ENCODE measurements around the gene MACF1.

Gene MACF1

DNA sequence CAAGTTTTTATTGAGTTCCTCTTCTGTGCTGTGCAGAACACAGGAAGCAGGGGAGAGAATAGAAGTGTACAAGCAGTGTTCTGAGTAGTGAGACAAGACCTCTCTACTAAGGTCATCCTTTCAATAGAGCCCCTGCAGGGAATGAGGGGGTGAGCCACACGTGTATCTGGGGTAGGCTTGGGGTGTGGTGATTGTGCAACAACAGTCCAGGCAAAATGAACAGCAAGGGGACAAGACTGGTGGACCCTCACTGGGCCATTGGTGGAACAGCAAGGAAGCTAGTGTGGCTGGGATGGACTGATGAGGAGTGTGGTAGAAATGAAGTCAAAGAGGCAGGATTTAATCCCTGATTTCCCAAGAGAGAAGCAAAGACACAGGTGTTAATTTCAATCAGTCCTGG lies 278.8 kb downstream of the MACF1 start:
- H3K9me3 ChIP-seq (ENCODE audit: control insufficient read depth, low read length): no peaks in the 10 kb centered on the region
- H3K36me3 ChIP-seq (ENCODE audit: control insufficient read depth, insufficient read depth, low read length): peaks cover 78% of the 10 kb centered on the region
- no peak overlapping the region for H3K4me3 ChIP-seq (ENCODE audit: insufficient read depth, low read depth, low read length, poor library complexity, severe bottlenecking)
- DNase-seq: no peak
- no peaks in the 10 kb centered on the region for H3K27me3 ChIP-seq (replicated peaks; ENCODE audit: control insufficient read depth, insufficient read depth, low read length, poor library complexity, severe bottlenecking)
- H3K4me1 ChIP-seq (ENCODE audit: control insufficient read depth, insufficient read depth, low read length, poor library complexity, severe bottlenecking): no peaks in the 10 kb centered on the region
- no peak overlapping the region for H3K27ac ChIP-seq (ENCODE audit: insufficient read depth, low read length, poor library complexity, severe bottlenecking)

DNA sequence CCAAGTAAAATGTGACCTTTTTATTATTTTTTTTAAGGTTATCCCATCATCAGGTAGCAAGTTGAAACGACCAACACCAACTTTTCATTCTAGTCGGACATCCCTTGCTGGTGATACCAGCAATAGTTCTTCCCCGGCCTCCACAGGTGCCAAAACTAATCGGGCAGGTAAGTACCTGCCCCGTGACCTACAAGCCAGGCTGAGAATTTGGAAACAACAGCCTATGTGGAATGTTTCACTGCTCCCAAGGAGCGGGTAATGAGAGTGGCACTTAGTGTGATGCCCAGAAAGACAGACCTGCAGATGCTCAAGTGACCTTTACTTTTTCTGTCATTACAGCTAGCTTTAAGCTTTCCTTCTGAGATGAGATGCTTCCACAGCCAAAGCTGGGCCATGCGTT lies 280.1 kb downstream of the MACF1 start:
- H3K4me3 ChIP-seq (ENCODE audit: insufficient read depth, low read depth, low read length, poor library complexity, severe bottlenecking): no peak overlapping the region
- no peaks in the 10 kb centered on the region for H3K27me3 ChIP-seq (replicated peaks; ENCODE audit: control insufficient read depth, insufficient read depth, low read length, poor library complexity, severe bottlenecking)
- DNase-seq: no peak
- H3K9me3 ChIP-seq (ENCODE audit: control insufficient read depth, low read length): no peaks in the 10 kb centered on the region
- H3K4me1 ChIP-seq (ENCODE audit: control insufficient read depth, insufficient read depth, low read length, poor library complexity, severe bottlenecking): no peaks in the 10 kb centered on the region
- H3K27ac ChIP-seq (ENCODE audit: insufficient read depth, low read length, poor library complexity, severe bottlenecking): no peak overlapping the region
- H3K36me3 ChIP-seq (ENCODE audit: control insufficient read depth, insufficient read depth, low read length): peaks cover 67% of the 10 kb centered on the region

DNA sequence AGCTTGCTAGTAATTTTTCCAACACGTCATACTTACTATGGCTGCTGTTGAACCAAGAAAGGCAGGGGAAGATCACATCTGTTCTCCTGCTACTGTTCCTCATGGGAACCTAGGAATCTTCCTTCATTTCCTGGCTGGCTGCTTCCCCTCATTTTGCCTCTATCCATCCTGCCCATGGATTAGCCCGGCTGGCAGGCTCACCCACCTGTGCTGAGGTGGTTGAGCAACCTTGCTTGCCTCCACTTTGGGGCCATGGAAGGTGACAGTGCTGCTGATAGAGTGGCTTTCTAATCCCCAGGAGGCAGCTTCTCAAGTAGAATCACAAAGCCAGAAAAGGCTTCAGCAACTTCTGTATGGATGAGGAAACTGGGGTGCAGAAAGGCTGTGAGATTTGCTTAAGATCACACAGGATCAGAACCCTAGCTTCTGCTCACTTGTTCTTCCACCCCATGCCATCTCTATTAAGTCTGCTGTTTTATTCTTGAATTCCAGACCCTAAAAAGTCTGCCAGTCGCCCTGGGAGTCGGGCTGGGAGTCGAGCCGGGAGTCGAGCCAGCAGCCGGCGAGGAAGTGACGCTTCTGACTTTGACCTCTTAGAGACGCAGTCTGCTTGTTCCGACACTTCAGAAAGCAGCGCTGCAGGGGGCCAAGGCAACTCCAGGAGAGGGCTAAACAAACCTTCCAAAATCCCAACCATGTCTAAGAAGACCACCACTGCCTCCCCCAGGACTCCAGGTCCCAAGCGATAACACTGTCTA lies 280.7 kb downstream of the MACF1 start:
- Histone ChIP-seq H3K27me3 (replicated peaks; ENCODE audit: control insufficient read depth, insufficient read depth, low read length, poor library complexity, severe bottlenecking) (no peaks in the 10 kb centered on the region), H3K4me1 (ENCODE audit: control insufficient read depth, insufficient read depth, low read length, poor library complexity, severe bottlenecking) (no peaks in the 10 kb centered on the region), H3K27ac (ENCODE audit: insufficient read depth, low read length, poor library complexity, severe bottlenecking) (no peak overlapping the region), H3K9me3 (ENCODE audit: control insufficient read depth, low read length) (no peaks in the 10 kb centered on the region), H3K4me3 (ENCODE audit: insufficient read depth, low read depth, low read length, poor library complexity, severe bottlenecking) (no peak overlapping the region), H3K36me3 (ENCODE audit: control insufficient read depth, insufficient read depth, low read length) (peaks cover 60% of the 10 kb centered on the region)
- DNase-seq: no peak

DNA sequence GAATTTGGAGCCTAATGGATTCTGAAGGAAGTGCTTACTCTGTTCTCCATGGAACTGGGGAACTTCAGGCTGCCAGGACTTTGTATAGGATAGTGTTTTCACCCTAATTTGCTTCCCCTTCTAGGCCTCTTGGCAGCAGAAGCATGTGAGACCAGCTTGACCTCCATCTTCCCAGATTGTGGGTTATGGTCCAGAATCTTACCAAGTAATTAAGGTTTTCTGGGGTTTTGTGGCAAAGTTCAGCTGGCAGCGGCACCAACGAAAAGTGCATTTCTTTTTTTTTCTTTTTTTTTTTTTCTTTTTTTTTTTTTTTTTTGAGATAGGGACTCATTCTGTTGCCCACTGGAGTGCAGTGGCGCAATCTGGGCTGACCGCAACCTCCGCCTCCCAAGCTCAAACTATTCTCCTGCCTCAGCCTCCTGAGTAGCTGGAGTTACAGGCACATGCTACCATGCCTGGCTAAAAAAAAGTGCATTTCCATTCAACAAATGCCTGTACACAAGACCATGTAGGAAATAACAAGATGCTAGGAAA lies 283.6 kb downstream of the MACF1 start:
- no peaks in the 10 kb centered on the region for H3K9me3 ChIP-seq (ENCODE audit: control insufficient read depth, low read length)
- peaks cover 10% of the 10 kb centered on the region for H3K4me1 ChIP-seq (ENCODE audit: control insufficient read depth, insufficient read depth, low read length, poor library complexity, severe bottlenecking)
- DNase-seq: no peak
- H3K4me3 ChIP-seq (ENCODE audit: insufficient read depth, low read depth, low read length, poor library complexity, severe bottlenecking): no peak overlapping the region
- peaks cover 40% of the 10 kb centered on the region for H3K36me3 ChIP-seq (ENCODE audit: control insufficient read depth, insufficient read depth, low read length)
- H3K27me3 ChIP-seq (replicated peaks; ENCODE audit: control insufficient read depth, insufficient read depth, low read length, poor library complexity, severe bottlenecking): no peaks in the 10 kb centered on the region
- H3K27ac ChIP-seq (ENCODE audit: insufficient read depth, low read length, poor library complexity, severe bottlenecking): no peak overlapping the region

DNA sequence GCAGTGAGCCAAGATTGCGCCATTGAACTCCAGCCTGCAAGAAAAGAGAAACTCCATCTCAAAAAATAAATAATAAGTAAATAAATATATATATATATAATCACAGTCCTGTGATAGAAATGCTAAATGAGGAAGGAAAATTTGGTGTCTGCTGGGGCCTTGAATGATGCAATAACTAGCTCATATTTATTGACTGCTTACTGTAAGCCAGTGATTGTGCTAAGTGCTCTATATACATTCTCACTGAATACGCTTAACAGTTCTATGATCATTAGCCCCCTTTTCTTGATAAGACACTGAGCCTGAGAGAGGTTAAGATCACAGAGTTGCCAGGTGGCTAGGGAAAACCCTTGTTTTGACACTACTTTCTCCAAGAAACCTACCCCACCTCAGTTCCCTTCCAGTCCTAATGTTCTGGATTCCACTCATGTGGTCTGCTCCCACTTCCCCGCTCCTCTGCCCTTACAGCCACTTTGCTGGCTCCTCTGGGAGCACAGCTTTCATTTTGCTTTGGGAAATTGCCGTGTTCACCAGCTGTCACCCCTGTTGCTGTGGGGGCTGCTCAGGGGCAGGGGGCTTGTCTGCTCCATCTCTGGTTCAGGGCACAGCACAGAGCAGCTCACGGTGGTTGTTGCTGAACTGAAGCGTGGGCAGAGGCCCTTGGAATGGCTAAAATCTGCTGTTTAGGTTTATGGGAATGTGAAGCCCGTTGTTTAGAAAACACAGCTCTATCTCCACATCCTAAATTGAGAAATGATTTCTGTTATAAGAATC lies 284.5 kb downstream of the MACF1 start:
- H3K36me3 ChIP-seq (ENCODE audit: control insufficient read depth, insufficient read depth, low read length): peaks cover 31% of the 10 kb centered on the region
- no peaks in the 10 kb centered on the region for H3K9me3 ChIP-seq (ENCODE audit: control insufficient read depth, low read length)
- no peak for DNase-seq
- no peak overlapping the region for H3K27ac ChIP-seq (ENCODE audit: insufficient read depth, low read length, poor library complexity, severe bottlenecking)
- H3K27me3 ChIP-seq (replicated peaks; ENCODE audit: control insufficient read depth, insufficient read depth, low read length, poor library complexity, severe bottlenecking): no peaks in the 10 kb centered on the region
- H3K4me1 ChIP-seq (ENCODE audit: control insufficient read depth, insufficient read depth, low read length, poor library complexity, severe bottlenecking): peaks cover 10% of the 10 kb centered on the region
- no peak overlapping the region for H3K4me3 ChIP-seq (ENCODE audit: insufficient read depth, low read depth, low read length, poor library complexity, severe bottlenecking)

DNA sequence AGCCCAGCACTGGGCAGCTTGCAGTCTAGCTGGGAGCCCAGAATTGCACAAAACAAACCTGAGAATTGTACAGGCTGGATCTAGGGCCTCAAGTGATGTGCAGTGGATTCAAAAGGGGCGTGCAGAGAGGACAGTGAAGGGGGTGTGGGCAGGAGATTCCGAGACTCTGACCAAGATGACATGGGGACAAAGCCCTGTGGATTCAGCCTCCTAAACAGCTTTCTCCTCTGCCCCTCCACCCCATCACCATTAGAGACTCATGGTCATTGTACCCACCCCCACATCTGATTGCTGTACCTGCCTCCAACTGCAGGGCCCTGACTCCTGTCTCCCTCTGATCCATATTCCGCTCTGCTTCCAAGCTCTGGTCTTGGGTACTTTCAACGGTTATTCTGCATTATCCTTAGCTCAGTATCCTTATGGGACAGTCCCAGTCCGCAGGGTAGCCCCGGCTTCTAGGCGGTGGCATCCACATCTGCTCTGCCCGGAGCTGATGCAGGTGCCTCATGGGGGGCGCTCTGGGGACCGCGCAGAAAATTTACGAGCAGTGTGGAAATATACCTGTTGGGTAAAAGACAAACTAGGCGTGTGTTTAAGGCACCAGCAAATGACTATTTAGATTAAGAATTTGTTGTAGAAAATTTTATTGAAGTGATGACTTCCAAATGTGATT lies 285.2 kb downstream of the MACF1 start:
- peaks cover 26% of the 10 kb centered on the region for H3K36me3 ChIP-seq (ENCODE audit: control insufficient read depth, insufficient read depth, low read length)
- no peak overlapping the region for H3K4me3 ChIP-seq (ENCODE audit: insufficient read depth, low read depth, low read length, poor library complexity, severe bottlenecking)
- H3K4me1 ChIP-seq (ENCODE audit: control insufficient read depth, insufficient read depth, low read length, poor library complexity, severe bottlenecking): peaks cover 10% of the 10 kb centered on the region
- no peak overlapping the region for H3K27ac ChIP-seq (ENCODE audit: insufficient read depth, low read length, poor library complexity, severe bottlenecking)
- no peaks in the 10 kb centered on the region for H3K9me3 ChIP-seq (ENCODE audit: control insufficient read depth, low read length)
- no peak for DNase-seq
- H3K27me3 ChIP-seq (replicated peaks; ENCODE audit: control insufficient read depth, insufficient read depth, low read length, poor library complexity, severe bottlenecking): no peaks in the 10 kb centered on the region

DNA sequence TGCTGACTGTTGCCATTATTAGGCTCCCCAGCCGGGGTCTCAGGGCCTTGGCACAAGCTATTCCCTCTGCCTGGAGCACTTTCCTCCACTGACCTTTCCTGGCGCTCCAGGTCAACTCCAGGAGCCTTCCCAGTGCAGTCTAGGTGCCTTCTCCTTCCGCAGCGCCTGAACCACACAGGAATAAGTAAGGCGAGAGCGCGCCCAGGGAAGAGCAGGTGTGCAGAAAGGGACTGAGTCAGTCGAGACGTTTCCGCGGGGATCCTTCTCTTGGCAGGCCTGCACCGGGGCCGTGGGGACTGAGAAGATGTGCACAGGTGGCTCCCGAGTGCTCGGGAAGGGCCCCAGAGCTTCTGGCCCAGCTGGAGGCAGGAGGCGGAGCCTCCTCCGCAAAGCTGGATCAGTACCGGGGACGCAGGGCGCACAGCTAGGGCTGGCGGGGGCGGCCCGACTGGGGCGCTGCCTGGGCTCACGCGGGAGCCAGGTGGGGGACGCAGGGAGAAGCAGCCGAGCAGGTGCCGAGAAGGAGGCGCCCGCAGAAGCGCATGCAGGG lies 286.2 kb downstream of the MACF1 start:
- peak overlapping the region; percentile 62 for H3K4me3 ChIP-seq (ENCODE audit: insufficient read depth, low read depth, low read length, poor library complexity, severe bottlenecking)
- peaks cover 16% of the 10 kb centered on the region for H3K36me3 ChIP-seq (ENCODE audit: control insufficient read depth, insufficient read depth, low read length)
- H3K4me1 ChIP-seq (ENCODE audit: control insufficient read depth, insufficient read depth, low read length, poor library complexity, severe bottlenecking): peaks cover 10% of the 10 kb centered on the region
- no peaks in the 10 kb centered on the region for H3K27me3 ChIP-seq (replicated peaks; ENCODE audit: control insufficient read depth, insufficient read depth, low read length, poor library complexity, severe bottlenecking)
- no peak overlapping the region for H3K27ac ChIP-seq (ENCODE audit: insufficient read depth, low read length, poor library complexity, severe bottlenecking)
- H3K9me3 ChIP-seq (ENCODE audit: control insufficient read depth, low read length): no peaks in the 10 kb centered on the region
- peak in 1 of 3 donors; percentile 9 for DNase-seq

DNA sequence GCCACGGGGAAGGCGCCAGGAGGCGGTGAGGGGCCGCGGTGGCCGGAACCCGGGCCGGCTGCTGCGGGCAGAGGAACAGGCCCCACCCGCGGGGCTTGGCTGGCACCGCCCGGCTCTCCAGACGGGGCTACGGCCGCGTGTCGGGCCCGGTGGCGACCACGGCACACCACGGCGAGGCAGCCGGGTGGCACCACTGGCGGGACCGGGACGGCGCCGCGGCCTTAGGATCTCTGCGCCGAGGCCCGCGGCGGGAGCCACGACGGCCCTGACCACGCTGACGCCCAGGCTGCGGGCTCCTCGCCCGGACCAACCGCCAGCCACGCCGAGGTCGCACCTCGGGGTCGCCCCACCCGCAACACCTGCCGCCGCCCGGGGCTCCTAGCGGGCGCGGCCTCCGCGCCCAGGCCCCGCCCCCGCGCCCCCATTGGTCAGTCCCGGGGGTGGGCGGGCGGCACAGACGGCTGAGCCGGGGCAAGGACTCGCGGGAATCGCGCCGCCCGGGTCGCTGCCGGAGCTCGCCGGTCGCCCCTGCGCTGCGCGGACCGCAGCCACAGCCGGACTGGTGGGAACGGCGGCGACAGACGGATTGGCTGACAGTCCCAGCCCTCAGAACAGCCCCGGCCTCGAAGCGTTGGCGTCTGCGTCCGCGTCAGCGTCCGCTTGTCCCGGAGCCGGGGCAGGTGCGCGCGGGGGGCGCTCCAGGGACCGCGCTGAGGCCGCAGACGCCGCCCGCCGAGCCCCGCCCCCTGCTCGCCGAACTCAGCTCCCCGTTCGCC lies 286.8 kb downstream of the MACF1 start, which contains the start of gene BMP8A:
BMP8A (plus strand) TSS at position 491 of the 776 bp plus-strand sequence. CDS start 356 bp downstream, outside the sequence.
- peaks cover 9% of the 10 kb centered on the region for H3K36me3 ChIP-seq (ENCODE audit: control insufficient read depth, insufficient read depth, low read length)
- H3K4me3 ChIP-seq (ENCODE audit: insufficient read depth, low read depth, low read length, poor library complexity, severe bottlenecking): peak within 1 kb of the TSS; percentile 62
- peaks cover 10% of the 10 kb centered on the region for H3K4me1 ChIP-seq (ENCODE audit: control insufficient read depth, insufficient read depth, low read length, poor library complexity, severe bottlenecking)
- no peaks in the 10 kb centered on the region for H3K9me3 ChIP-seq (ENCODE audit: control insufficient read depth, low read length)
- peak; percentile 63 to 69 (median 67) for DNase-seq
- H3K27me3 ChIP-seq (replicated peaks; ENCODE audit: control insufficient read depth, insufficient read depth, low read length, poor library complexity, severe bottlenecking): no peaks in the 10 kb centered on the region
- no peak within 1 kb of the TSS for H3K27ac ChIP-seq (ENCODE audit: insufficient read depth, low read length, poor library complexity, severe bottlenecking)
